ENCODE data around the gene REC114.

REC114 gene

GRCh38 chr15:73518180-73518862 lies 75.4 kb downstream of the REC114 start:
- Histone ChIP-seq H3K36me3 (ENCODE audit: low read depth) (no peaks in the 10 kb centered on the region), H3K4me1 (ENCODE audit: insufficient read depth, poor library complexity, severe bottlenecking) (peaks cover 2% of the 10 kb centered on the region), H3K9me3 (ENCODE audit: severe bottlenecking) (no peaks in the 10 kb centered on the region), H3K4me3 (ENCODE audit: severe bottlenecking) (no peak overlapping the region), H3K27me3 (ENCODE audit: insufficient read depth, poor library complexity, severe bottlenecking) (no peaks in the 10 kb centered on the region), H3K27ac (ENCODE audit: poor library complexity, severe bottlenecking) (no peak overlapping the region)
- TF ChIP-seq, protein P1, sequence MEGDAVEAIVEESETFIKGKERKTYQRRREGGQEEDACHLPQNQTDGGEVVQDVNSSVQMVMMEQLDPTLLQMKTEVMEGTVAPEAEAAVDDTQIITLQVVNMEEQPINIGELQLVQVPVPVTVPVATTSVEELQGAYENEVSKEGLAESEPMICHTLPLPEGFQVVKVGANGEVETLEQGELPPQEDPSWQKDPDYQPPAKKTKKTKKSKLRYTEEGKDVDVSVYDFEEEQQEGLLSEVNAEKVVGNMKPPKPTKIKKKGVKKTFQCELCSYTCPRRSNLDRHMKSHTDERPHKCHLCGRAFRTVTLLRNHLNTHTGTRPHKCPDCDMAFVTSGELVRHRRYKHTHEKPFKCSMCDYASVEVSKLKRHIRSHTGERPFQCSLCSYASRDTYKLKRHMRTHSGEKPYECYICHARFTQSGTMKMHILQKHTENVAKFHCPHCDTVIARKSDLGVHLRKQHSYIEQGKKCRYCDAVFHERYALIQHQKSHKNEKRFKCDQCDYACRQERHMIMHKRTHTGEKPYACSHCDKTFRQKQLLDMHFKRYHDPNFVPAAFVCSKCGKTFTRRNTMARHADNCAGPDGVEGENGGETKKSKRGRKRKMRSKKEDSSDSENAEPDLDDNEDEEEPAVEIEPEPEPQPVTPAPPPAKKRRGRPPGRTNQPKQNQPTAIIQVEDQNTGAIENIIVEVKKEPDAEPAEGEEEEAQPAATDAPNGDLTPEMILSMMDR (IDR thresholded peaks at IDR 0.05; ENCODE audit: poor library complexity, severe bottlenecking): no peak
- DNase-seq (ENCODE audit: low spot score): no peak
- 0 out of 3 replicates have a peak, but pooled peaks have one; percentile 36 for ATAC-seq (ENCODE audit: low read depth)

DNA sequence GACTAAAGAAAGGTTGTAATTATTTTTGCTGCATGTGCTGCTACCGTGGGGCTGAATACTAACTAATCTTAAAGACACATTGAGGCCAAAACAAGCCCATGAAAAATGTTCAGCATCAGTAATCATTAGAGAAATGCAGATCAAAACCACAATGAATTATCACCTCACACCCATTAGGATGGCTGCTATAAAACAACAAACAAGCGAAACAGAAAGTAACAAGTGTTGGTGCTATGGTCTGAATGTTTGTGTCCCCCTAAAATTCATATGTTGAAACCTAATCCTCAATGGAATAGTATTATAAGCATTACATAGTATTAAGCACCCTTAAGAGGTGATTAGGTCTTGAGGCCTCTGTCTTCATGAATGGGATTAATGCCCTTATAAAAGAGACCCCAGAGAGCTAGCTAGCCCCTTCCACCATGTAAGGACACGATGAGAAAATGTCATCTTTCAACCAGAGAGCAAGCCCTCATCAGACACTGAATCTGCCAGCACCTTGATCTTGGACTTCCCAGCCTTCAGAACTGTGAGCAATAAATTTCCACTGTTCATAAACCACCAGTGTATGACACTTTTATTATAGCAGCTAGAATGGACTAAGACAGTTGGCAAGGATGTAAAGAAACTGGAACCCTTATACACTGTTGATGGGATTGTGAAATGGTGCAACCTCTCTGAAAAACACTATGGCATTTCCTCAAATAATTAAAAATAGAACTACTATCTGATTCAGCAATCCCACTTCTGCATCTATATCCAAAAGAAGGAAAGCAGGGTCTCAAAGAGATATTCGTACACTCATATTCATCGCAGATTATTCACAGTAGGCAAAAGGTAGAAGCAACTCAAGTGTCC lies 76.1 kb downstream of the REC114 start:
- ATAC-seq (ENCODE audit: low read depth) (no peak), DNase-seq (ENCODE audit: low spot score) (no peak)
- no peaks in the 10 kb centered on the region for H3K36me3 ChIP-seq (ENCODE audit: low read depth)
- H3K4me1 ChIP-seq (ENCODE audit: insufficient read depth, poor library complexity, severe bottlenecking): peaks cover 2% of the 10 kb centered on the region
- H3K4me3 ChIP-seq (ENCODE audit: severe bottlenecking): no peak overlapping the region
- TF ChIP-seq, protein P1 (IDR thresholded peaks at IDR 0.05; ENCODE audit: poor library complexity, severe bottlenecking): no peak
- H3K9me3 ChIP-seq (ENCODE audit: severe bottlenecking): no peaks in the 10 kb centered on the region
- no peaks in the 10 kb centered on the region for H3K27me3 ChIP-seq (ENCODE audit: insufficient read depth, poor library complexity, severe bottlenecking)
- no peak overlapping the region for H3K27ac ChIP-seq (ENCODE audit: poor library complexity, severe bottlenecking)

GRCh38 chr15:73522011-73522410 lies 79.0 kb downstream of the REC114 start:
- DNase-seq (ENCODE audit: low spot score) (no peak), ATAC-seq (ENCODE audit: low read depth) (peak; percentile 73; the same call in 2 of the 3 replicates)
- H3K27ac ChIP-seq (ENCODE audit: poor library complexity, severe bottlenecking): no peak overlapping the region
- H3K9me3 ChIP-seq (ENCODE audit: severe bottlenecking): no peaks in the 10 kb centered on the region
- H3K27me3 ChIP-seq (ENCODE audit: insufficient read depth, poor library complexity, severe bottlenecking): peaks cover 7% of the 10 kb centered on the region
- H3K36me3 ChIP-seq (ENCODE audit: low read depth): no peaks in the 10 kb centered on the region
- TF ChIP-seq, protein P1 (IDR thresholded peaks at IDR 0.05; ENCODE audit: poor library complexity, severe bottlenecking): no peak
- H3K4me3 ChIP-seq (ENCODE audit: severe bottlenecking): no peak overlapping the region
- peaks cover 2% of the 10 kb centered on the region for H3K4me1 ChIP-seq (ENCODE audit: insufficient read depth, poor library complexity, severe bottlenecking)

DNA sequence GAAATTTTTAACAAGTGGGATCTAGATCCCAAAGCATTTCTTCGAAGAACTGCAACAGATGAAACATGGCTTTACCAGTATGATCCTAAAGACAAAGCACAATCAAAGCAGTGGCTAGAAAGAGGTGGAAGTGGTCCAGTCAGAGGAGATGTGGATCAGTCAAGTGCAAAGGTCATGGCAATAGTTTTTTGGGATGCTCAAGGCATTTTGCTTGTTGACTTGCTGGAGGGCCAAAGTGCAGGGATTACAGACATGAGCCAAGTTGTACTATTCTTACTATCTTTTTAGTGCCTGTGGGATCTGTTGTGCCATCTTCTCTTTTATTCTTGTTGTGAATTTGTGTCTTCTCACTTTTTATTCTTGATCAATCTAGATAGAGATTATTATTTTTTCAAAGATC lies 82.0 kb downstream of the REC114 start:
- TF ChIP-seq, protein P1 (IDR thresholded peaks at IDR 0.05; ENCODE audit: poor library complexity, severe bottlenecking): no peak
- no peaks in the 10 kb centered on the region for H3K36me3 ChIP-seq (ENCODE audit: low read depth)
- H3K27ac ChIP-seq (ENCODE audit: poor library complexity, severe bottlenecking): no peak overlapping the region
- peaks cover 11% of the 10 kb centered on the region for H3K27me3 ChIP-seq (ENCODE audit: insufficient read depth, poor library complexity, severe bottlenecking)
- no peak for DNase-seq (ENCODE audit: low spot score)
- no peaks in the 10 kb centered on the region for H3K9me3 ChIP-seq (ENCODE audit: severe bottlenecking)
- ATAC-seq (ENCODE audit: low read depth): no peak
- H3K4me3 ChIP-seq (ENCODE audit: severe bottlenecking): no peak overlapping the region
- H3K4me1 ChIP-seq (ENCODE audit: insufficient read depth, poor library complexity, severe bottlenecking): peaks cover 2% of the 10 kb centered on the region

Measured in RWPE2 (cell line).